ENCODE data around the gene F13A1. TPM values are rescaled to one million over a fixed set of nuclear protein-coding genes. Genes with fewer than 3 reads are reported as not detected.
A peak's percentile ranks its signal among the peaks of the same experiment; 100 is the strongest.

Gene F13A1
- total RNA-seq, 4 donors from 2014 or later: 0.87 to 104 (median 37.3) TPM

DNA sequence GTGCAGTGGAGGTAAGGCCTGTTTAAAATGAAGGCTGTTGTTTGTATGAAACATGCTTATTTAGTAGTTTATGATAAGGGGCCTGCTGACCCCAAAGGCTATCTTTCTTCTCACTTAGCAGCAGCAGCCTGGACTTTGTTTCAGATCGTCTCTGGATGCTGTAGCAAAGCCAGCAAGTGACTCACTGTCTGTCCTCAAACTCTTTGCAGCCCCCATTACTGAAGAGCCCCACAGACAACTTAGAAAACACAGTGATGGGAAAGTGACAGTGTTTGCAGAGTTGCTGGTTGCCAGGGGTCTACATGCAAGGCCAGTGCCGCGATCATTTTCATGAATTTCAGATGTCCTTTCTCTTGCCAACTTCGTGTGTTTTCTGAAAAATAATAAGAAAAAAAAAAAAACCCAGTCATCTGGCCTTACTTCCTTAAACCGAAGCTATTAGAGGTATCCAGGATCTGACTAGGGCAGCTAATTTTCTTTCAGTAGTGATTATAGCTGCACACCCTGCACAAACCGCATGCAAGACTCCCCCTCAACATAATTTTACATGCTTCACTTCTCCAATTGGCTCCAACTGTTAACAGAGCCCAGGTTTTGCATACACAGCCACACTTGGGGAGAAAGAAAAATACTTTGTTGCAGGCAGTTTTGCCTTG is 11.6 kb upstream of the F13A1 start:
- 27 to 38% methylated on average over 6 of the region's 6 CpGs for WGBS, 2 donors

DNA sequence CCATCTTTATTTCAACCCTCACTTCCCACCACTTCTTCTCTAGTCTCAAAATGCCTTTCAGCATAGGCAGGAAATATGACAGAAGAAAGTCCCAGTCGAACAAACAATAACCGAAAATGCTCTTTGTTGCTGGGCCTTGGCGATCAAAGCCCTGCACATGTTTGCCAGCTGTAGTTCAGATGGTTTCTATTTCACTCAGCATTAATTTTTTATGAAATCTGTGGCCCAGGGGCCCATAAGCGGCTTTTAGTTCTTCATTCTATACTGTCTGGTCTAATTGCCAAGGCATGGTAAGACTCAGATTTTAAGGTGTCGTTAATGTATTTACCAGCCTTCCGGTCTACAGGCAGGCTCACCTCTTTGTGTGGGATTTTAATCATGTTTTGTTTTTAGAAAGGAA is 10.9 kb upstream of the F13A1 start:
- Histone ChIP-seq H3K4me1 (peaks cover 0 to 5% (median 0%) of the 10 kb centered on the region in 3 donors), H3K27ac (peak overlapping the region in 2 of 4 donors; percentile 45 to 47), H3K9me3 (no peaks in the 10 kb centered on the region), H3K27me3 (peaks cover 0 to 3% (median 0%) of the 10 kb centered on the region in 4 donors), H3K36me3 (no peaks in the 10 kb centered on the region), H3K4me3 (no peak overlapping the region)
- no peak for TF ChIP-seq POLR2A (IDR thresholded peaks at IDR 0.05)
- TF ChIP-seq, protein P1, sequence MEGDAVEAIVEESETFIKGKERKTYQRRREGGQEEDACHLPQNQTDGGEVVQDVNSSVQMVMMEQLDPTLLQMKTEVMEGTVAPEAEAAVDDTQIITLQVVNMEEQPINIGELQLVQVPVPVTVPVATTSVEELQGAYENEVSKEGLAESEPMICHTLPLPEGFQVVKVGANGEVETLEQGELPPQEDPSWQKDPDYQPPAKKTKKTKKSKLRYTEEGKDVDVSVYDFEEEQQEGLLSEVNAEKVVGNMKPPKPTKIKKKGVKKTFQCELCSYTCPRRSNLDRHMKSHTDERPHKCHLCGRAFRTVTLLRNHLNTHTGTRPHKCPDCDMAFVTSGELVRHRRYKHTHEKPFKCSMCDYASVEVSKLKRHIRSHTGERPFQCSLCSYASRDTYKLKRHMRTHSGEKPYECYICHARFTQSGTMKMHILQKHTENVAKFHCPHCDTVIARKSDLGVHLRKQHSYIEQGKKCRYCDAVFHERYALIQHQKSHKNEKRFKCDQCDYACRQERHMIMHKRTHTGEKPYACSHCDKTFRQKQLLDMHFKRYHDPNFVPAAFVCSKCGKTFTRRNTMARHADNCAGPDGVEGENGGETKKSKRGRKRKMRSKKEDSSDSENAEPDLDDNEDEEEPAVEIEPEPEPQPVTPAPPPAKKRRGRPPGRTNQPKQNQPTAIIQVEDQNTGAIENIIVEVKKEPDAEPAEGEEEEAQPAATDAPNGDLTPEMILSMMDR (IDR thresholded peaks at IDR 0.05): no peak
- intact Hi-C loops (cut with DNase I): no loop called here
- no peak for DNase-seq
- 60 to 76% methylated on average over 6 of the region's 6 CpGs for WGBS, 2 donors

More for the DNA sequence above, 11.6 kb upstream of the F13A1 start:
- Histone ChIP-seq H3K4me3 (no peak overlapping the region), H3K27me3 (peaks cover 0 to 3% (median 0%) of the 10 kb centered on the region in 4 donors), H3K27ac (peak overlapping the region in 2 of 4 donors; percentile 45 to 47), H3K36me3 (no peaks in the 10 kb centered on the region), H3K4me1 (peaks cover 0 to 5% (median 0%) of the 10 kb centered on the region in 3 donors), H3K9me3 (no peaks in the 10 kb centered on the region)
- intact Hi-C loops (cut with DNase I): no loop called here
- DNase-seq: no peak
- TF ChIP-seq, protein P1 (IDR thresholded peaks at IDR 0.05): no peak
- no peak for TF ChIP-seq POLR2A (IDR thresholded peaks at IDR 0.05)

DNA sequence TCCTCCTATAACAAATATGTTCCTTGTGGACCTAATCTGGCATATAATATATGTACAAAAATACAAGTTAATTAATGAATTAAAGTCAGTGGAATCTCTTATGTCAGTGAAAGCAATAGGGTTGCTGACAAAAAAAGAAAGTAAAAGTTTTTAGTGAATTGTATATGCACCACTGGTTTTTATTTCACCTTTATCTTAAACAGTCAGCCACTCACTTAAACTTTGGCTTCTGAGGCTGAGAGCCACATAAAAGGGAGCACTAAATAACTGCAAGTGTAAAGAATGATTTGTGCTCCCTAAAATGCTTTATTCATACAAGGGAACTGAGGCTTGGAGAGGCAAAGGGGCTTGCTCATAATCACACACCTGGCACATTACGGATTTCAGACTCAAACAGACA is 9.9 kb upstream of the F13A1 start:
- H3K36me3 ChIP-seq: no peaks in the 10 kb centered on the region
- no peak overlapping the region for H3K27ac ChIP-seq
- H3K4me1 ChIP-seq: peaks cover 0 to 5% (median 0%) of the 10 kb centered on the region in 3 donors
- intact Hi-C loops (cut with DNase I): no loop called here
- TF ChIP-seq, protein P1 (IDR thresholded peaks at IDR 0.05): no peak
- no peak for TF ChIP-seq POLR2A (IDR thresholded peaks at IDR 0.05)
- peaks cover 0 to 3% (median 0%) of the 10 kb centered on the region in 4 donors for H3K27me3 ChIP-seq
- WGBS, 2 donors: 70 to 86% methylated on average over 1 of the region's 1 CpG
- no peaks in the 10 kb centered on the region for H3K9me3 ChIP-seq
- no peak for DNase-seq
- no peak overlapping the region for H3K4me3 ChIP-seq

DNA sequence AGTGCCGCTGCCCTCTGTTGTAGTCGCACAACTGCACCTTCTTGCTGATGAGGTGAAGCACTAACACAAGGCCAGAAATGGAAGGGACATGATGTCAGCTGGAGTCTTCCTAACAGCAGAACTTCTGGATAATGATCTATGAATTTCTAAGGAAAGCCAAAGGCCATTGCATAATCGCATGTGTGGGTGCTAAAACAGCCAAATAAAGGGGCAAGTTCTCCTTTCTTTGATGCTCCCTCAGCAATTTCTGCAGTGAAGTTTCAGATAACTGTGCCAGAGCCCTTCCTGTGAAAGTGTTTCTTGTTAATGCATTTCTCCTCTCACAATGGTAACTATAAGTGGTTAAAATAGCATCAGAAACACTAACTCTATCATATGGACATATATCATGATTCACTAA is 8.0 kb upstream of the F13A1 start:
- no peak overlapping the region for H3K4me3 ChIP-seq
- peaks cover 0 to 5% (median 0%) of the 10 kb centered on the region in 3 donors for H3K4me1 ChIP-seq
- TF ChIP-seq POLR2A (IDR thresholded peaks at IDR 0.05): no peak
- TF ChIP-seq, protein P1 (IDR thresholded peaks at IDR 0.05): no peak
- 38 to 77% methylated on average over 1 to 3 of the region's 3 CpGs for WGBS, 2 donors
- H3K27me3 ChIP-seq: peaks cover 0 to 8% (median 0%) of the 10 kb centered on the region in 4 donors
- intact Hi-C loops (cut with DNase I): no loop called here
- DNase-seq: no peak
- no peaks in the 10 kb centered on the region for H3K36me3 ChIP-seq
- H3K27ac ChIP-seq: no peak overlapping the region
- no peaks in the 10 kb centered on the region for H3K9me3 ChIP-seq

DNA sequence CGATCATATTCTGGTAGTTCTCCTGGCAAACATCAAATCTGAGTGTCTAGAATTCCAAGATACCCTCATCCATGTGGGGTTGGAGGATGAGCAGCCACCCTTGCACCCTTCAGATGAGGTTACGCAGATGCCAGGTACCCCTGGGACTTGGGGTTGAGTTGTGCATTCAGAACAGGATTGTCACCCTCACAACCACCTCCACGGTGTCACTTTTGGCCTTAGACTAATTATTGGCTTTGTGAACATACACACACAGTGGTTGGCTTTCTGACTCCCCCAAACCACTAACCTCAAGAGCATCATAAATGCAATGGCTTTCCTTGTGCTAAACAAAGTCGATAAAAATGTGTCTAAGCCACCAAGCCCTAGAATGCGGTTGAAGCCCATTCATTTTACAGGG is 2.9 kb upstream of the F13A1 start:
- no peak for DNase-seq
- no peak overlapping the region for H3K27ac ChIP-seq
- H3K9me3 ChIP-seq: no peaks in the 10 kb centered on the region
- H3K4me3 ChIP-seq: no peak overlapping the region
- intact Hi-C loops (cut with DNase I): no loop called here
- TF ChIP-seq, protein P1 (IDR thresholded peaks at IDR 0.05): no peak
- TF ChIP-seq POLR2A (IDR thresholded peaks at IDR 0.05): no peak
- peaks cover 0 to 12% (median 0%) of the 10 kb centered on the region in 3 donors for H3K4me1 ChIP-seq
- H3K27me3 ChIP-seq: peaks cover 0 to 52% (median 0%) of the 10 kb centered on the region in 4 donors
- WGBS, 2 donors: 82 to 85% methylated on average over 5 of the region's 5 CpGs
- no peaks in the 10 kb centered on the region for H3K36me3 ChIP-seq
